ENCODE results near the gene ISM1.

ISM1 gene

DNA sequence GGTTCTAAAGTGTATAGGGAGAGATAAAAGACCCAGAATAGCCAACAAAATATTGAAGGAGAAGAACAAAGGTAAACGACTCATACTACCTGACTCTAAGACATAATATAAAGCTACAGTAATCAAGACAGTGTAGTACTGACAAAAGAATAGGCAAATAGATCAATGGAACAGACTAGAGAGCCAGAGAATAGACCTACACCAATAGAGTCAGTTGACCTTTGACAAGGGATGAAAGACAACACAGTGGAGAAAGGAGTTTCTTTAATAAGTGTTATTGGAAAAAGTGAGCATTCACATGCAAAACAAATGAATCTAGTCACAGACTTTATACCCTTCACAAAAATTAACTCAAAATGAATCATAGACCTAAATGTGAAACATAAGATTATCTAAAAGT, 96.4 kb downstream of the ISM1 start:
- no peaks in the 10 kb centered on the region for H3K9me2 ChIP-seq (replicated peaks; ENCODE audit: insufficient read depth, low read length)
- H3K79me2 ChIP-seq (ENCODE audit: low read length) = no peaks in the 10 kb centered on the region
- no peak for DNase-seq
- H3K27ac ChIP-seq (ENCODE audit: low read length) = no peak overlapping the region
- H3K4me3 ChIP-seq (ENCODE audit: low read length) = no peak overlapping the region
- no peak overlapping the region for H3K4me2 ChIP-seq (ENCODE audit: low read depth, low read length)
- H4K20me1 ChIP-seq (ENCODE audit: insufficient read depth, low read length) = no peaks in the 10 kb centered on the region
- TF ChIP-seq EZH2phosphoT487 (IDR thresholded peaks at IDR 0.05; ENCODE audit: low read length) (no peak), EZH2 (optimal IDR thresholded peaks at IDR 0.05; ENCODE audit: low read depth, low read length) (no peak)
- TF ChIP-seq, protein P1, sequence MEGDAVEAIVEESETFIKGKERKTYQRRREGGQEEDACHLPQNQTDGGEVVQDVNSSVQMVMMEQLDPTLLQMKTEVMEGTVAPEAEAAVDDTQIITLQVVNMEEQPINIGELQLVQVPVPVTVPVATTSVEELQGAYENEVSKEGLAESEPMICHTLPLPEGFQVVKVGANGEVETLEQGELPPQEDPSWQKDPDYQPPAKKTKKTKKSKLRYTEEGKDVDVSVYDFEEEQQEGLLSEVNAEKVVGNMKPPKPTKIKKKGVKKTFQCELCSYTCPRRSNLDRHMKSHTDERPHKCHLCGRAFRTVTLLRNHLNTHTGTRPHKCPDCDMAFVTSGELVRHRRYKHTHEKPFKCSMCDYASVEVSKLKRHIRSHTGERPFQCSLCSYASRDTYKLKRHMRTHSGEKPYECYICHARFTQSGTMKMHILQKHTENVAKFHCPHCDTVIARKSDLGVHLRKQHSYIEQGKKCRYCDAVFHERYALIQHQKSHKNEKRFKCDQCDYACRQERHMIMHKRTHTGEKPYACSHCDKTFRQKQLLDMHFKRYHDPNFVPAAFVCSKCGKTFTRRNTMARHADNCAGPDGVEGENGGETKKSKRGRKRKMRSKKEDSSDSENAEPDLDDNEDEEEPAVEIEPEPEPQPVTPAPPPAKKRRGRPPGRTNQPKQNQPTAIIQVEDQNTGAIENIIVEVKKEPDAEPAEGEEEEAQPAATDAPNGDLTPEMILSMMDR (IDR thresholded peaks at IDR 0.05; ENCODE audit: low read length) = no peak
- no peak overlapping the region for H2AFZ ChIP-seq (ENCODE audit: low read length)
- no peaks in the 10 kb centered on the region for H3K27me3 ChIP-seq (replicated peaks; ENCODE audit: insufficient read depth, low read length)
- no peaks in the 10 kb centered on the region for H3K9me3 ChIP-seq (replicated peaks; ENCODE audit: insufficient read depth, low read length)
- H3F3A ChIP-seq (ENCODE audit: insufficient read depth, low read length) = no peaks in the 10 kb centered on the region
- no peaks in the 10 kb centered on the region for H3K36me3 ChIP-seq (replicated peaks; ENCODE audit: insufficient read depth, low read length)
- H3K4me1 ChIP-seq (ENCODE audit: low read length) = no peaks in the 10 kb centered on the region
- no peak overlapping the region for H3K9ac ChIP-seq (ENCODE audit: low read length)

DNA sequence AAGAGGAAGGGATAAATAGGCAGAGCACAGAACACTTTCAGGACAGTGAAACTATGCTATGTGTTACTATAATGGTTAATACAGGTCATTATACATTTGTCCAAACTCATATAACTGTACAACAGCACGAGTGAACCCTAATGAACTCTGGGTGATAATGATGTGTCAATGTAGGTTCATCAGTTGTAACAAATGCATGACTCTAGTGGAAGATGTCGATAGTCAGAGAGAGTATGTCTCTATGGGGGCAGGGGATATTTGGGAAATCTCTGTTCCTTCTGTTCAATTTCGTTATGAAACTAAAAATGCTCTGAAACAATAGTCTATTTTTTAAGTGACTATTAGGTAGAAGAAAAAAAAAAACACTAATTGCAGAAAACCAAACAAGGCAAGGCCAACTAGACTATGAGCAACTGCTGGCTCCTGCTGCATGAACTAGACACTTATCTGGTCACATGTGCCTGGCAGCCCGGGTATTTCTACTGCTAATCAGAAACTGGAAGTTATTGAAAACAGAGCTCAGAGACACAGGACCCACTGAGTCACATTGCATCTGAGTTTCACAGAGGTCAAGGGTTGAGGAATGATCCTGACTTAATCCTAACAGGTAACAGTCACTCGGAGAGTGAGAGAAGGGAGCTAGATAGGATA, 97.9 kb downstream of the ISM1 start:
- no peaks in the 10 kb centered on the region for H3K9me3 ChIP-seq (replicated peaks; ENCODE audit: insufficient read depth, low read length)
- no peaks in the 10 kb centered on the region for H3K4me1 ChIP-seq (ENCODE audit: low read length)
- no peak for TF ChIP-seq EZH2 (optimal IDR thresholded peaks at IDR 0.05; ENCODE audit: low read depth, low read length)
- no peak for TF ChIP-seq EZH2phosphoT487 (IDR thresholded peaks at IDR 0.05; ENCODE audit: low read length)
- TF ChIP-seq, protein P1 (IDR thresholded peaks at IDR 0.05; ENCODE audit: low read length) = no peak
- no peak overlapping the region for H3K4me2 ChIP-seq (ENCODE audit: low read depth, low read length)
- no peak overlapping the region for H3K9ac ChIP-seq (ENCODE audit: low read length)
- no peak overlapping the region for H2AFZ ChIP-seq (ENCODE audit: low read length)
- no peak overlapping the region for H3K27ac ChIP-seq (ENCODE audit: low read length)
- H3K27me3 ChIP-seq (replicated peaks; ENCODE audit: insufficient read depth, low read length) = no peaks in the 10 kb centered on the region
- no peak for DNase-seq
- H3K36me3 ChIP-seq (replicated peaks; ENCODE audit: insufficient read depth, low read length) = no peaks in the 10 kb centered on the region
- H4K20me1 ChIP-seq (ENCODE audit: insufficient read depth, low read length) = no peaks in the 10 kb centered on the region
- no peaks in the 10 kb centered on the region for H3K79me2 ChIP-seq (ENCODE audit: low read length)
- H3F3A ChIP-seq (ENCODE audit: insufficient read depth, low read length) = no peaks in the 10 kb centered on the region
- H3K4me3 ChIP-seq (ENCODE audit: low read length) = no peak overlapping the region
- no peaks in the 10 kb centered on the region for H3K9me2 ChIP-seq (replicated peaks; ENCODE audit: insufficient read depth, low read length)

DNA sequence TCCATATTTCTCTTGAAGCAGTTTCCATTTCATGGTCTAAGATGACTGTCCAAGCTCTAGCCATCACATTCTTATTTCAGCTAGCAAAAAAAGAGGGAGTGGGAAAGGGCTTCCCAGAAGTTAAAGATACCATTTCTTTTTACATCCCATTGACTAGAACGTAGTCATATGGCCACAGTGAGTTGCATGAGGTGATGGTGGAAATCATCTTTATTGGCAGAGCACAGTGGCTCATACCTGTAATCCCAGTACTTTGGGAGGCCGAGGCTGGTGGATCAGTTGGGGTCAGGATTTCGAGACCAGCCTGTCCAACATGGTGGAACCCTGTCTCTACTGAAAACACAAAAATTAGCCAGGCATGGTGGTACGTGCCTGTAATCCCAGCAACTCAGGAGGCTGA, 99.6 kb downstream of the ISM1 start:
- Histone ChIP-seq H4K20me1 (ENCODE audit: insufficient read depth, low read length) (no peaks in the 10 kb centered on the region), H3K9me3 (replicated peaks; ENCODE audit: insufficient read depth, low read length) (no peaks in the 10 kb centered on the region), H3K9ac (ENCODE audit: low read length) (no peak overlapping the region), H3K9me2 (replicated peaks; ENCODE audit: insufficient read depth, low read length) (no peaks in the 10 kb centered on the region), H3K27ac (ENCODE audit: low read length) (no peak overlapping the region), H3K36me3 (replicated peaks; ENCODE audit: insufficient read depth, low read length) (no peaks in the 10 kb centered on the region), H3K4me3 (ENCODE audit: low read length) (no peak overlapping the region), H2AFZ (ENCODE audit: low read length) (no peak overlapping the region), H3K4me1 (ENCODE audit: low read length) (no peaks in the 10 kb centered on the region), H3K79me2 (ENCODE audit: low read length) (no peaks in the 10 kb centered on the region), H3K27me3 (replicated peaks; ENCODE audit: insufficient read depth, low read length) (no peaks in the 10 kb centered on the region), H3K4me2 (ENCODE audit: low read depth, low read length) (no peak overlapping the region), H3F3A (ENCODE audit: insufficient read depth, low read length) (no peaks in the 10 kb centered on the region)
- TF ChIP-seq EZH2 (optimal IDR thresholded peaks at IDR 0.05; ENCODE audit: low read depth, low read length) (no peak), EZH2phosphoT487 (IDR thresholded peaks at IDR 0.05; ENCODE audit: low read length) (no peak)
- TF ChIP-seq, protein P1 (IDR thresholded peaks at IDR 0.05; ENCODE audit: low read length) = no peak
- no peak for DNase-seq

Data from MM.1S (cell line).